Esophagus muscularis mucosa (tissue), 4 donors: ENCODE measurements around the gene DNAJB13. TPM values are rescaled to one million over a fixed set of nuclear protein-coding genes. Genes with fewer than 3 reads are reported as not detected.

Experiments
- DNase-seq: peaks from one replicate; pipeline ENCODE4 v3.0.0-alpha.2; 2017; ENCODE audit errors: extremely low spot score
- H3K27ac ChIP-seq, 4 donors: fragments of 200-600 bp; sonication (generic); replicated peaks in 1 of 4; 1 replicate in 3 of 4; 2 replicates in 1 of 4; pipeline ENCODE4 v1.5.1; 2016 to 2019; ENCODE audit warnings: mild to moderate bottlenecking in 1 of 4
- H3K27me3 ChIP-seq, 4 donors: fragments of 200-600 bp; sonication (generic); one replicate each; pipeline versions ENCODE4 v1.5.1 to v1.6.0; 2016 to 2019
- H3K36me3 ChIP-seq, 4 donors: fragments of 200-600 bp; sonication (generic); one replicate each; pipeline ENCODE4 v1.5.1; 2016 to 2019
- H3K4me1 ChIP-seq, 4 donors: fragments of 200-600 bp; sonication (generic); one replicate each; pipeline ENCODE4 v1.5.1; 2016 to 2019
- H3K4me3 ChIP-seq, 4 donors: fragments of 200-600 bp; sonication (generic); 1 replicate in 2 of 4; 2 replicates in 2 of 4; pipeline ENCODE4 v1.5.1; 2016 to 2019; ENCODE audit warnings: mild to moderate bottlenecking in 4 of 4, moderate library complexity in 1 of 4
- H3K9me3 ChIP-seq, 4 donors: fragments of 200-600 bp; sonication (generic); 1 replicate in 3 of 4; 2 replicates in 1 of 4; pipeline ENCODE4 v1.5.1; 2016 to 2019
- CTCF ChIP-seq, 3 experiments: fragments of 200-600 bp in 2 of 3; fragments of 450-650 bp in 1 of 3; sonication (generic) in 2 of 3; IDR thresholded peaks; one replicate each; pipeline ENCODE4 v1.5.1; 2017 to 2019; ENCODE audit warnings: antibody characterized with exemption in 3 of 3, mild to moderate bottlenecking in 2 of 3, moderate library complexity in 1 of 3
- EP300 ChIP-seq: sonication (generic); formaldehyde crosslinking; IDR thresholded peaks from one replicate; pipeline ENCODE4 v1.6.1; 2017; ENCODE audit warnings: antibody characterized with exemption
- POLR2A ChIP-seq: fragments of 450-650 bp; IDR thresholded peaks from one replicate; pipeline ENCODE4 v1.6.1; 2017; ENCODE audit warnings: antibody characterized with exemption, moderate library complexity, mild to moderate bottlenecking, low read depth
- POLR2AphosphoS5 ChIP-seq, 2 donors: sonication (generic); formaldehyde crosslinking; IDR thresholded peaks; one replicate each; pipeline ENCODE4 v1.6.1; 2017; ENCODE audit warnings: antibody characterized with exemption in 2 of 2
- WGBS: methylation state at CpG from one replicate; pipeline ENCODE4 v1.1.5; 2018; 5-methylcytosine and 5-hydroxymethylcytosine counted together
- intact Hi-C: fragments of 100-400 bp; cut with DNase I; formaldehyde crosslinking; loops from one replicate; pipeline ENCODE4 v1.15.1; 2023
- total RNA-seq, 4 donors: library from RNA; depleted of rRNA; stranded (reverse); fragments of >200 nt; gene quantifications; one replicate each; pipeline versions ENCODE4 v1.1.0 to v1.2.1, GENCODE V29; 2016

Gene DNAJB13
- total RNA-seq, 4 donors from 2014 or later = not detected

GRCh38 chr11:73996161-73996747, 45.4 kb downstream of the DNAJB13 start:
- H3K36me3 ChIP-seq = peaks cover 0 to 5% (median under 1%) of the 10 kb centered on the region in 4 donors
- 96% methylated on average over 4 of the region's 4 CpGs for WGBS
- H3K4me3 ChIP-seq = no peak overlapping the region
- TF ChIP-seq POLR2A = no peak
- TF ChIP-seq CTCF (IDR thresholded peaks at IDR 0.05) = no peak
- no peak for TF ChIP-seq POLR2AphosphoS5 (IDR thresholded peaks at IDR 0.05)
- no peak for TF ChIP-seq EP300
- no peaks in the 10 kb centered on the region for H3K9me3 ChIP-seq
- intact Hi-C loops = no loop called here
- H3K4me1 ChIP-seq = no peaks in the 10 kb centered on the region
- H3K27ac ChIP-seq = no peak overlapping the region
- H3K27me3 ChIP-seq = no peaks in the 10 kb centered on the region
- no peak for DNase-seq

GRCh38 chr11:73997120-73997770, 46.4 kb downstream of the DNAJB13 start:
- DNase-seq = no peak
- Histone ChIP-seq H3K4me1 (no peaks in the 10 kb centered on the region), H3K27ac (no peak overlapping the region), H3K9me3 (no peaks in the 10 kb centered on the region), H3K27me3 (no peaks in the 10 kb centered on the region), H3K36me3 (peaks cover 0 to 15% (median 3%) of the 10 kb centered on the region in 4 donors), H3K4me3 (no peak overlapping the region)
- TF ChIP-seq EP300 (no peak), POLR2AphosphoS5 (IDR thresholded peaks at IDR 0.05) (no peak), POLR2A (no peak), CTCF (IDR thresholded peaks at IDR 0.05) (no peak)
- intact Hi-C loops = no loop called here
- WGBS = 79% methylated on average over 6 of the region's 6 CpGs

- no peak for DNase-seq
- no peaks in the 10 kb centered on the region for H3K27me3 ChIP-seq
- no peak overlapping the region for H3K4me3 ChIP-seq
- peaks cover 13 to 32% (median 18%) of the 10 kb centered on the region in 4 donors for H3K36me3 ChIP-seq
- H3K4me1 ChIP-seq = no peaks in the 10 kb centered on the region
- no peak for TF ChIP-seq EP300
- TF ChIP-seq POLR2AphosphoS5 (IDR thresholded peaks at IDR 0.05) = no peak
- H3K27ac ChIP-seq = no peak overlapping the region
- 98% methylated on average over 13 of the region's 13 CpGs for WGBS
- no peaks in the 10 kb centered on the region for H3K9me3 ChIP-seq
- intact Hi-C loops = no loop called here
These were observed 48.2 kb downstream of the DNAJB13 start for GRCh38 chr11:73998846-73999575.

- Histone ChIP-seq H3K27ac (no peak overlapping the region), H3K9me3 (no peaks in the 10 kb centered on the region), H3K4me1 (no peaks in the 10 kb centered on the region), H3K27me3 (no peaks in the 10 kb centered on the region), H3K4me3 (no peak overlapping the region), H3K36me3 (peaks cover 13 to 37% (median 21%) of the 10 kb centered on the region in 4 donors)
- intact Hi-C loops = no loop called here
- 85% methylated on average over 8 of the region's 8 CpGs for WGBS
- TF ChIP-seq CTCF (IDR thresholded peaks at IDR 0.05) (no peak), POLR2AphosphoS5 (IDR thresholded peaks at IDR 0.05) (no peak), EP300 (no peak), POLR2A (no peak)
- DNase-seq = no peak
These were observed 48.9 kb downstream of the DNAJB13 start for GRCh38 chr11:73999581-74000306.
